GM13976 (cell line): Measurements from ENCODE around the gene HECW1.
"Not testable (repeated sequence)": the region's sequence is repeated elsewhere in the genome, so short reads cannot be mapped to it uniquely, and the experiment has no call there.

ENCODE experiments used
- DNase-seq: peaks from one replicate; pipeline ENCODE4 v3.0.0; 2012; ENCODE audit warnings: low spot score
- CTCF ChIP-seq: IDR thresholded peaks from 2 replicates; pipeline ENCODE4 v1.5.1; 2012; ENCODE audit warnings: borderline replicate concordance, mild to moderate bottlenecking; ENCODE audit not compliant: insufficient read depth; ENCODE audit errors: extremely low read depth, missing control alignments, control extremely low read depth
- in situ Hi-C: fragments of 300-500 bp; cut with MboI; formaldehyde crosslinking; loops from one replicate; pipeline ENCODE4 v1.12.0; 2022; ENCODE audit warnings: low sequenced_read_pairs, mixed read lengths, inconsistent platforms; ENCODE audit not compliant: unreplicated experiment

The HECW1 gene

GRCh38 chr7:43569424-43569823, 457.0 kb downstream of the HECW1 start:
- no peak for TF ChIP-seq CTCF
- in situ Hi-C loops, result no loop called here
- peak; percentile 54 for DNase-seq

GRCh38 chr7:43570688-43571365, 458.4 kb downstream of the HECW1 start:
- no peak for TF ChIP-seq CTCF
- no peak for DNase-seq
- in situ Hi-C loops, result no loop called here

GRCh38 chr7:43572516-43573049, 460.1 kb downstream of the HECW1 start:
- in situ Hi-C loops, result no loop called here
- DNase-seq, result no peak
- no peak for TF ChIP-seq CTCF

GRCh38 chr7:43573832-43574231, 461.4 kb downstream of the HECW1 start:
- DNase-seq, in situ Hi-C loops: not testable (repeated sequence)

GRCh38 chr7:43575506-43575905, 463.1 kb downstream of the HECW1 start:
- in situ Hi-C loops, result no loop called here
- TF ChIP-seq CTCF, result no peak
- DNase-seq, result no peak

GRCh38 chr7:43576241-43576640, 463.8 kb downstream of the HECW1 start:
- in situ Hi-C loops, result no loop called here
- no peak for DNase-seq
- TF ChIP-seq CTCF, result no peak

- TF ChIP-seq CTCF, result no peak
- in situ Hi-C loops, result no loop called here
- no peak for DNase-seq
Measured at GRCh38 chr7:43577485-43577951, 465.1 kb downstream of the HECW1 start.
